Spleen (tissue), 7 donors: ENCODE results near the gene KDM2B.

Experiments used
- CTCF ChIP-seq, 11 experiments: fragments of 200-600 bp in 7 of 11; fragments of 450-650 bp in 4 of 11; sonication (generic) in 4 of 11; IDR thresholded peaks in 8 of 11; conservative IDR thresholded peaks in 3 of 11; 1 replicate in 7 of 11; 2 replicates in 4 of 11; pipeline versions ENCODE4 v1.4.0 to v1.8.0; 2016 to 2021; ENCODE audit warnings: antibody characterized with exemption in 11 of 11, inconsistent platforms in 4 of 11, mild to moderate bottlenecking in 1 of 11
- POLR2AphosphoS5 ChIP-seq, 3 donors: sonication (generic); formaldehyde crosslinking; IDR thresholded peaks; one replicate each; pipeline ENCODE4 v1.5.1; 2017; ENCODE audit warnings: antibody characterized with exemption in 3 of 3
- donor health status: DM: no; HTN: no; CAD: no; lungs with moderate emphysema.
- donor health status: DM: no; HTN: no; CAD: no.
- donor health status: DM: no; HTN: no; CAD: no.

- TF ChIP-seq CTCF (IDR thresholded peaks at IDR 0.05 in 8 of 11, conservative IDR thresholded peaks at IDR 0.05 in 3 of 11) (no peak), POLR2AphosphoS5 (IDR thresholded peaks at IDR 0.05) (peak in 2 of 3 donors; percentile 35 to 60)
Measured at GRCh38 chr12:121452340-121452984, 128.4 kb downstream of the KDM2B start.
